HG03342 (cell line): ENCODE measurements around the gene NSUN2.
"Not testable (repeated sequence)": the region's sequence is repeated elsewhere in the genome, so short reads cannot be mapped to it uniquely, and the experiment has no call there.

Experiments
- ATAC-seq: cut with Tn5 transposase; IDR thresholded peaks from one replicate; pipeline ENCODE4 v1.9.1; 2021; ENCODE audit warnings: mild to moderate bottlenecking, moderate library complexity; ENCODE audit not compliant: unreplicated experiment

The NSUN2 gene

GRCh38 chr5:6632888-6633468 is at the start of gene NSUN2, which contains the start of gene SRD5A1:
NSUN2 (minus strand) TSS chr5:6633044; CDS start chr5:6632979, 65 bp downstream.
SRD5A1 (plus strand) TSS chr5:6633440; CDS start chr5:6633577, 137 bp downstream.
- ATAC-seq: peak; percentile 88

- ATAC-seq: no peak
These were observed 49.4 kb upstream of the NSUN2 start for GRCh38 chr5:6682239-6682638.

GRCh38 chr5:6681682-6682081 is 48.8 kb upstream of the NSUN2 start:
- ATAC-seq: no peak

- no peak for ATAC-seq
These were observed 48.1 kb upstream of the NSUN2 start for GRCh38 chr5:6680922-6681321.

- no peak for ATAC-seq
These were observed 45.5 kb upstream of the NSUN2 start for GRCh38 chr5:6678385-6678784.

- ATAC-seq: no peak
These were observed 43.9 kb upstream of the NSUN2 start for GRCh38 chr5:6676702-6677101.

GRCh38 chr5:6675784-6676491 is 43.1 kb upstream of the NSUN2 start:
- ATAC-seq: no peak

- no peak for ATAC-seq
These were observed 42.0 kb upstream of the NSUN2 start for GRCh38 chr5:6674886-6675285.

- ATAC-seq: no peak
These were observed 41.6 kb upstream of the NSUN2 start for GRCh38 chr5:6674421-6674820.

- ATAC-seq: no peak
These were observed 41.1 kb upstream of the NSUN2 start for GRCh38 chr5:6673963-6674362.

GRCh38 chr5:6673031-6673430 is 40.2 kb upstream of the NSUN2 start:
- ATAC-seq: no peak

GRCh38 chr5:6668717-6669116 is 35.9 kb upstream of the NSUN2 start:
- ATAC-seq: not testable (repeated sequence)

GRCh38 chr5:6667648-6668047 is 34.8 kb upstream of the NSUN2 start:
- ATAC-seq: no peak

- ATAC-seq: no peak
These were observed 33.9 kb upstream of the NSUN2 start for GRCh38 chr5:6666762-6667161.

- ATAC-seq: peak; percentile 52
These were observed 27.8 kb upstream of the NSUN2 start for GRCh38 chr5:6660688-6661087.

GRCh38 chr5:6659941-6660684 is 27.3 kb upstream of the NSUN2 start:
- ATAC-seq: peak; percentile 87

GRCh38 chr5:6656680-6657079 is 23.8 kb upstream of the NSUN2 start:
- no peak for ATAC-seq

GRCh38 chr5:6655432-6655831 is 22.6 kb upstream of the NSUN2 start:
- ATAC-seq: no peak

- peak; percentile 94 for ATAC-seq
These were observed 19.2 kb upstream of the NSUN2 start for GRCh38 chr5:6652025-6652424.

GRCh38 chr5:6649681-6650080 is 16.8 kb upstream of the NSUN2 start:
- ATAC-seq: no peak

GRCh38 chr5:6649186-6649585 is 16.3 kb upstream of the NSUN2 start:
- no peak for ATAC-seq
